GM19372 (cell line): ENCODE data around the gene PTPRN2.
"Not testable (repeated sequence)": the region's sequence is repeated elsewhere in the genome, so short reads cannot be mapped to it uniquely, and the experiment has no call there.

Experiments used
- ATAC-seq: cut with Tn5 transposase; IDR thresholded peaks from one replicate; pipeline ENCODE4 v1.9.1; 2021; ENCODE audit warnings: mild to moderate bottlenecking, low read depth, moderate library complexity; ENCODE audit not compliant: unreplicated experiment

The PTPRN2 gene

DNA sequence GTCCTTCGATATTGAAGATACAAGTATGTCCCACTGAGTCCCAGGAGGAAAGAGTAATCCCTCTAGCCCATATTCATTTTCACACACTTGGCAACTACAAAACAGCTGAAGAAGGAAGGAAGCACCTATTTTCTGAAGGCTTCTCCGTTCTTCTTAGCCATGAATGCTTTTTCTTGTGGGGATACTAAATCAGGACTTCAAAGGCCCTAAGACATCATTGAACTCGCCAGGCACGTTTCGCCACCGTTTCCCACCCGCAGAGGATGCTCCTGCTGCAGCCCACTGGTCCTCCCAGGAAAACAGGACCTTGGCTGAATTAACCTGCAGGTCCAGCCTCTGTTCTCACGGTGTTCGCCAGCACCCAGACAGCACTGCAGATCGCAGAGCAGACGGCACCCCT, 689.4 kb downstream of the PTPRN2 start:
- ATAC-seq: no peak

- ATAC-seq: no peak
Observed at GRCh38 chr7:157897681-157898080, 689.9 kb downstream of the PTPRN2 start.

- ATAC-seq: no peak
Observed at GRCh38 chr7:157896774-157897555, 690.7 kb downstream of the PTPRN2 start.

DNA sequence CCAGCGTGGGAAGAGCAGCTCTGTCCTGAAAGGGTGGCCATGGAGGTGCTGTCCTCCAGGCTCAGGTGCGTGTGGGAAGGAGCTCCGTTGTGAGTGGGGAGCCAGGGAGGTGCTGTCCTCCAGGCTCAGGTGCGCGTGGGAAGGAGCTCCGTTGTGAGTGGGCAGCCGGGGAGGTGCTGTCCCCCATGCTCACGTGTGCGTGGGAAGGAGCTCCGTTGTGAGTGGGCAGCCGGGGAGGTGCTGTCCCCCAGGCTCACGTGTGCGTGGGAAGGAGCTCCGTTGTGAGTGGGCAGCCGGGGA, 691.3 kb downstream of the PTPRN2 start:
- ATAC-seq: not testable (repeated sequence)

DNA sequence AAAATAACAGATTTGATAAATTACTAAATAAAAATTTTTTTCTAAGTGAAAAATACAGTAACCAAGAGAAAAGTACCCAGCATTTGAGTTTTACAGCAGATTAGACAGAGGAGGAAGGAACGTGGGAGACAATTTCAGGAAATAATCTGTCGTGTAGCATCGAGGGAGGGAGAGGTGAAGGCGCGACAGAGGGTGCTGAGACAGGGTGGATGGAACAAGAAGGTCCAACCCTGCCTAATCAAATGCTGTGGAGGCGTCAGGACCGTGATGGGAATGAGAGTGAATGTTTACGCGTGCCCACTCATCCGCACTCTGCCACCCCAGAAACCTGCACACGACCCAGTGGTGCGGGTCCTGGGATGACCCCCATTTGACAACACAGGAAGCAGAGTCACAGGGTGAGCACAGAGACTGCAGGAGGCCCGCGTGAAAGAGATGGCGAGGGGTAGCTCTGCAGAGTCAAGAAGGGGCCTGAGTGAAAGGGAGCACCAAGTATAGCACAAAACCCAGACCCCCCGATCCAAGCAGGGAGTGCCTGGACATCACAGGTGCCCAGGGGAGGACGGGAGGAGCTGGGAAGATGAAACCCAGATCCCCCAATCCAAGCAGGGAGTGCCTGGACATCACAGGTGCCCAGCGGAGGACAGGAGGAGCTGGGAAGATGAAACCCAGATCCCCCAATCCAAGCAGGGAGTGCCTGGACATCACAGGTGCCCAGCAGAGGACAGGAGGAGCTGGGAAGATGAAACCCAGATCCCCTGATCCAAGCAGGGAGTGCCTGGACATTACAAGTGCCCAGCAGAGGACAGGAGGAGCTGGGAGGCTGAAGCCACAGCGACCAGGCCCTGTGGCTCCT, 691.9 kb downstream of the PTPRN2 start:
- ATAC-seq: no peak

- ATAC-seq: not testable (repeated sequence)
Observed at GRCh38 chr7:157895098-157895497, 692.5 kb downstream of the PTPRN2 start.

DNA sequence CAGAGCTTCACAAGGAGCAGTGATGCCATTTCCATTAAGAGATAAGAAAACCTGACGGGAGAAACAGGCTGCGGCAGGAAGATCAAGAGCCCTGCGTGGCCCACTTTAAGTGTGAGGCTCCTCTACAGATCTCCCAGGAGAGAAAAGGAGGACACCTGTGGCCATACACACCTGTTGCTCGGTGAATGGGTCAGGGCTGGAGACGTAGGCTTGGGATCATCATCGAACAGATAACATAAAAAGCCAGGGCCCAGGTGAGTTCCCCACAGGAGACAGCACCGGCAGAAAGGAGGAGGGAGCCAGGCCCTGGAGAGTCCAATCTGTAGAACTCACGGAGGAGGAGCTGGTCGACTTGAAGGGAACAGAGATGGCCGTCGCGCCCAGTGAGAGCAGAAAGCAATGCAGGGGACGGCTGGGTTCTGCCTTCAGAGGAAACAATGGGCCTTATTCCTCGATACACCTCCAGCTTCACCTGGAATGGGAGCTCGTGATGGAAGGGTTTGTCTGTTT, 694.0 kb downstream of the PTPRN2 start:
- ATAC-seq: no peak

- ATAC-seq: no peak
Observed at GRCh38 chr7:157892751-157893523, 694.7 kb downstream of the PTPRN2 start.

- ATAC-seq: no peak
Observed at GRCh38 chr7:157890921-157891401, 696.7 kb downstream of the PTPRN2 start.

- no peak for ATAC-seq
Observed at GRCh38 chr7:157889480-157889879, 698.1 kb downstream of the PTPRN2 start.

- ATAC-seq: no peak
Observed at GRCh38 chr7:157888579-157888978, 699.0 kb downstream of the PTPRN2 start.

DNA sequence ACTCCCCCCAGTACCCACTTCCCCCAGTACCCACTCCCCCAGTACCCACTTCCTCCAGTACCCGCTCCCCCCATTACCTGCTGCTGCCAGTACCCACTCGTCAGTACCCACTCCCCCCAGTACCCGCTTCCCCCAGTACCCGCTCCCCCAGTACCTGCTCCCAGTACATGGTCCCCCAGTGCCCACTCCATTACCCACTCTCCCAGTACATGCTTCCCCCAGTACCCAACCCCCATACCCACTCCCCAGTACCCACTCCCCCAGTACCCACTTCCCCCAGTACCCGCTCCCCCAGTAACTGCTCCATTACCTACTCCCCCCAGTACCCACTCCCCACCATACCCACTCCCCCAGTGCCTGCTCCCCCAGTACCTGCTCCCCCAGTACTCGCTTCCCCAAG, 700.2 kb downstream of the PTPRN2 start:
- ATAC-seq: no peak

- ATAC-seq: no peak
Observed at GRCh38 chr7:157886711-157887110, 700.9 kb downstream of the PTPRN2 start.

- no peak for ATAC-seq
Observed at GRCh38 chr7:157886266-157886665, 701.4 kb downstream of the PTPRN2 start.

GRCh38 chr7:157885140-157885539, 702.5 kb downstream of the PTPRN2 start:
- no peak for ATAC-seq

GRCh38 chr7:157884461-157885062, 703.1 kb downstream of the PTPRN2 start:
- no peak for ATAC-seq

- no peak for ATAC-seq
Observed at GRCh38 chr7:157881048-157881771, 706.4 kb downstream of the PTPRN2 start.

GRCh38 chr7:157879391-157879790, 708.2 kb downstream of the PTPRN2 start:
- ATAC-seq: no peak

GRCh38 chr7:157877298-157878090, 710.1 kb downstream of the PTPRN2 start:
- ATAC-seq: no peak
